Measurements from ENCODE around the gene ZNF462. TPM values are rescaled to one million over a fixed set of nuclear protein-coding genes. Genes with fewer than 3 reads are reported as not detected.

ZNF462 gene
- total RNA-seq, 2 donors from 2014 or later: 41.4 to 54.4 TPM

- Histone ChIP-seq H3K36me3 (peaks cover 5 to 9% of the 10 kb centered on the region in 2 donors), H3K4me1 (replicated peaks) (no peaks in the 10 kb centered on the region), H3K9me3 (no peaks in the 10 kb centered on the region), H3K27me3 (replicated peaks; ENCODE audit: insufficient read depth) (no peaks in the 10 kb centered on the region), H3K27ac (no peak overlapping the region), H3K4me3 (no peak overlapping the region)
- no peak for DNase-seq (ENCODE audit: low spot score)
- WGBS: 70% methylated on average over 11 of the region's 11 CpGs
- intact Hi-C loops (cut with DNase I): no loop called here
- TF ChIP-seq POLR2AphosphoS5 (IDR thresholded peaks at IDR 0.05) (no peak), POLR2A (IDR thresholded peaks at IDR 0.05) (no peak), CTCF (IDR thresholded peaks at IDR 0.05) (no peak)
These were observed 66.7 kb downstream of the ZNF462 start for GRCh38 chr9:106929471-106930177.

- peaks cover 2 to 5% of the 10 kb centered on the region in 2 donors for H3K36me3 ChIP-seq
- no peaks in the 10 kb centered on the region for H3K4me1 ChIP-seq (replicated peaks)
- TF ChIP-seq POLR2AphosphoS5 (IDR thresholded peaks at IDR 0.05): no peak
- no peak for TF ChIP-seq POLR2A (IDR thresholded peaks at IDR 0.05)
- no peak for TF ChIP-seq CTCF (IDR thresholded peaks at IDR 0.05)
- no peak for DNase-seq (ENCODE audit: low spot score)
- 65% methylated on average over 8 of the region's 8 CpGs for WGBS
- intact Hi-C loops (cut with DNase I): no loop called here
- no peaks in the 10 kb centered on the region for H3K27me3 ChIP-seq (replicated peaks; ENCODE audit: insufficient read depth)
- no peaks in the 10 kb centered on the region for H3K9me3 ChIP-seq
- H3K27ac ChIP-seq: no peak overlapping the region
- H3K4me3 ChIP-seq: no peak overlapping the region
These were observed 67.5 kb downstream of the ZNF462 start for GRCh38 chr9:106930477-106930876.

GRCh38 chr9:106931466-106931865 is 68.5 kb downstream of the ZNF462 start:
- Histone ChIP-seq H3K27me3 (replicated peaks; ENCODE audit: insufficient read depth) (no peaks in the 10 kb centered on the region), H3K27ac (no peak overlapping the region), H3K9me3 (no peaks in the 10 kb centered on the region), H3K4me1 (replicated peaks) (no peaks in the 10 kb centered on the region), H3K4me3 (no peak overlapping the region), H3K36me3 (peaks cover 0 to 5% of the 10 kb centered on the region in 2 donors)
- DNase-seq (ENCODE audit: low spot score): no peak
- 92% methylated on average over 4 of the region's 4 CpGs for WGBS
- no peak for TF ChIP-seq POLR2AphosphoS5 (IDR thresholded peaks at IDR 0.05)
- TF ChIP-seq CTCF (IDR thresholded peaks at IDR 0.05): no peak
- intact Hi-C loops (cut with DNase I): no loop called here

GRCh38 chr9:106932178-106932577 is 69.2 kb downstream of the ZNF462 start:
- intact Hi-C loops (cut with DNase I): no loop called here
- WGBS: 93% methylated on average over 10 of the region's 10 CpGs
- peaks cover 0 to 5% of the 10 kb centered on the region in 2 donors for H3K36me3 ChIP-seq
- TF ChIP-seq POLR2AphosphoS5 (IDR thresholded peaks at IDR 0.05) (no peak), CTCF (IDR thresholded peaks at IDR 0.05) (no peak), POLR2A (IDR thresholded peaks at IDR 0.05) (no peak)
- no peaks in the 10 kb centered on the region for H3K4me1 ChIP-seq (replicated peaks)
- H3K27me3 ChIP-seq (replicated peaks; ENCODE audit: insufficient read depth): no peaks in the 10 kb centered on the region
- H3K9me3 ChIP-seq: no peaks in the 10 kb centered on the region
- DNase-seq (ENCODE audit: low spot score): no peak
- H3K4me3 ChIP-seq: no peak overlapping the region
- H3K27ac ChIP-seq: no peak overlapping the region

GRCh38 chr9:106932675-106933074 is 69.7 kb downstream of the ZNF462 start:
- H3K36me3 ChIP-seq: peaks cover 0 to 5% of the 10 kb centered on the region in 2 donors
- H3K4me1 ChIP-seq (replicated peaks): no peaks in the 10 kb centered on the region
- H3K9me3 ChIP-seq: no peaks in the 10 kb centered on the region
- H3K4me3 ChIP-seq: no peak overlapping the region
- intact Hi-C loops (cut with DNase I): no loop called here
- no peaks in the 10 kb centered on the region for H3K27me3 ChIP-seq (replicated peaks; ENCODE audit: insufficient read depth)
- no peak overlapping the region for H3K27ac ChIP-seq
- 95% methylated on average over 3 of the region's 3 CpGs for WGBS
- no peak for TF ChIP-seq POLR2AphosphoS5 (IDR thresholded peaks at IDR 0.05)
- TF ChIP-seq POLR2A (IDR thresholded peaks at IDR 0.05): no peak
- no peak for TF ChIP-seq CTCF (IDR thresholded peaks at IDR 0.05)
- DNase-seq (ENCODE audit: low spot score): no peak
